GM18873 (cell line): ENCODE results near the gene FARP1.

Experiments
- ATAC-seq: cut with Tn5 transposase; IDR thresholded peaks from one replicate; pipeline ENCODE4 v1.9.1; 2021; ENCODE audit warnings: mild to moderate bottlenecking, moderate library complexity, moderate number of reproducible peaks; ENCODE audit not compliant: unreplicated experiment, low FRiP score

FARP1 gene

DNA sequence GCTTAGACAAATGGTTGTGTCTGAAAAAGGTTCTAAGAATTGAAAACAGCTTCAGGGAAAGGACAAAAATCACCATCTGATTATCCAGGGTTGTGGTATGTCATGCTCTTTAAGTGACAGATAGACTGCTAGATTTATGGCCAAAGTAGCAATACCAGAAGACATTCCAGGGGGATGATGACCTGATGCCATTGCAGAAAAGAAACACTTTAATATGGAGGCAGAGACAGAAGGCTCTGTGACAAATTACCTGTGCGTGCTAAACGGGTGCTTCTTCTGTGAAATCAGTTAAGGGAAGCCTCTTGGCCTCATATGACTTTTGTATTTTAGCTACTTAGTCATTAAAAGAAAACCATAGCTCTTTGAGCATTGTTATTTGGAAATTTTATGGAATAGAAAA lies 178.5 kb downstream of the FARP1 start:
- no peak for ATAC-seq

DNA sequence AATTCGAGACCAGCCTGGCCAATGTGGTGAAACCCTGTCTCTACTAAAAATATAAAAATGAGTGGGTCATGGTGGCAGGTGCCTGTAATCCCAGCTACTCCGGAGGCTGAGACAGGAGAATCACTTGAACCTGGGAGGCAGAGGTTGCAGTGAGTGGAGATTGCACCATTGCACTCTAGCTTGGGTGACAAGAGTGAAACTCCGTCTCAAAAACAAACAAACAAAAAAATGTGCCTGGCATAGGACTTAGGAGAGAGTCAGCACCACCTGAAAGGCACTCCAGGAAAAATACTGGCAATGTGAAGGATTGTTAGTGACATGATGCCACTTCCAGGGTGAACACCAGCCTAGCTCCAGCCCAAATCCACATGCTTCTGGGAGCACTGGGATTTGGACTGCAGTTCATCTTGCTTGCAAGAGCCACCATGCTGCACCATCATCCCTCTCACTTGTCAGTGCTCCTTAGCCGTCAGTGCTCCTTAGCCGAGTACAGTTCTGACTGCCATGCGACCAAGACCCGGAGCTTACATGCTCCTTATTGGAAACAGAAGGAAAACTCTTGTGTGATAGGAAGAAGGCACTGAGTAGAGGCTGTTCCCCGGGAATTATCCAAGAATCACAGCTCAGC lies 179.3 kb downstream of the FARP1 start:
- ATAC-seq = no peak

DNA sequence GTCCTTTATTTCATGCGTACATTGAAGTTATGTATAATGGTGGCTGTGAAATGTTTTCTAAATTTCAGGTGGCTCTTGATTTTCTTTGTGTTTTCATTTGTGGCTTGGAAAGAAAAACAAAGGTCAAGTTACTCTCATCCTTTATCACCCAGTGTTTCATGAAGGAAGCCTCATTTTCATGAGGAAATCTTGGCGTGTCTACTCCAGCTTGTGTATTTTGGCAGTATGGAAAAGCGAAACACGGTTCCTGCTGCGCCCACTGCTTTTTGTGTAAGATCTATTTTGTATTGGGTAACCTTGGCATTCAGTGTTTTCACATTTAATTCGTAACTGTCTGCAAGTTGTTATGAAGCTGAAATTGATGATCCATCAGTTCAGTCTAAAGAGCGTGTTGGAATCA lies 181.2 kb downstream of the FARP1 start:
- ATAC-seq = no peak

DNA sequence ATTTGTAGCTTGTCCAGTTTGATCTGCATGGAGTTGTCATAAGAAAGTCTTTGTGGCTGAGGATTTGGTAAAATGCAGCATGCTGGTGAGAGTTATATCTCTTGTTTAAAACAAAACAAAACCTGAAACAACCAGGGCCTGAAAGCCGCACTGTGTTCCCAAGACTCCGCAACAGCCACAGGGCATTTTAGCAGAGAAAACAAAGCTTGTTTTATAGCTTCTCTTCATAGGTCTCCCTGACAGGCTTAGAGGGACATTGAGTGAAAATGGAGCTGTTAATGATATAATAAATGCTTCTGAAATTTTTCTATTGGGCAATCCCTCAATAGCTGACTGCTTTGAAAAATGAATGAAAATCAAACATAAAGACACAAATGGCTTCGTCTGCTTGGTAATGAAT lies 182.8 kb downstream of the FARP1 start:
- ATAC-seq = no peak

DNA sequence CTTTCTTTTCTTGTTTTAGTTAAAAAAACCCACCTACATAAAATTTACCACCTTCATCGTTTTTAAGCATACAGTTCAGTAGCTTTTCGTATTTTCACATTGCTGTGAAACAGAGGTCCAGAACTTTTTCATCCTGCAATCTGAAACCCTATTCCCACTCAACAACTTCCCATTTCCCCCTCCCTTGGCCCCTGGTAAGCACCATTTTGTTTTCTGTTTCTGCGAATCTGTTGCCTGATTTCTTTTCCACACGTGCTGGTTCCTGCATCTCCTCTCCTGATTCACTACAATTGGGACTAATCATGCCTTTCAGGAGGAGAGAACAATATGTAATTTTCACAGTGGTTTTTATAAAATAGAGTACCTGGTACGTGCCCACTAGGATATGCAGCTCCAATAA lies 183.4 kb downstream of the FARP1 start:
- ATAC-seq = no peak

DNA sequence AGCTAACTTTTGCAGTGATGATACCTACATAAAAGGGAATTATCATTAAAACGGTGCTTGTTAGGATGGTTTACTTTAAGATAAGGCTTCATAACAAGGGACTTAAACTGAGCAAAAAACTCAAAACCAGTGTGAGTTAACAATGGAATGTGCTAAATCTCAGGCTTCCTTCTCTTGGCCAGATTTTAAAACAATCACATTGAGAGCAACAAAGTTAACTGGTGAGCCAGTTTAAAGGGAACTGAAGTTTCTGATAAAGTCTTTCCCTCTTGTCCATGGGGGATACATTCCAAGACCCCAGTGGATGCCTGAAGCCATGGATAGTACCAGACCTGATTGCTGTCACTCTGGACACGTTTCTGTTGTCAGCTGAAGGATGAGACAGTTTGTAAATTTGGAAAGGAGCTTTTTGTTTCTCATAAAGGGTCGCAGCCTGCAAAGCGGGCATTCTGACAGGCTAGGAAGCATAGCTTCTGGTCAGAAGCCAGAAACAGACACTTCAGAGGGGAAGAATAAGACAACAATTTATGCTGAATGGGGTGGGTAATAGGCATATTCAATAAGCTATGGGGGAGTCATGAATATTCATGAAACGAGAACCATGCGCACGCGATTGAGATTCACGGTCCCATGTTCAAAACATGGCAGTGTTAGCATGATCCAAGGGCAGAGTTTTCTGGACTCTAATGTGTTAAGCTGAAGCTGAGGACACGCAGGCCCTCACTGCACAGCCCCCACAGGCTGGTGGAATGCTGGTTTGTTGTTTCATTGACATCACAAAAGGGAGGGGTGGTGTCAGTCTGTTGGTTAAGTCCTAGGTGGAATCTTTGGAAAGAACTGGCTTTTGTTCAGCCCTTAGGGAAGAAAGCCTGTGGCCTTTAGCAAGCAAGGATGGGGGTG lies 184.7 kb downstream of the FARP1 start:
- no peak for ATAC-seq

DNA sequence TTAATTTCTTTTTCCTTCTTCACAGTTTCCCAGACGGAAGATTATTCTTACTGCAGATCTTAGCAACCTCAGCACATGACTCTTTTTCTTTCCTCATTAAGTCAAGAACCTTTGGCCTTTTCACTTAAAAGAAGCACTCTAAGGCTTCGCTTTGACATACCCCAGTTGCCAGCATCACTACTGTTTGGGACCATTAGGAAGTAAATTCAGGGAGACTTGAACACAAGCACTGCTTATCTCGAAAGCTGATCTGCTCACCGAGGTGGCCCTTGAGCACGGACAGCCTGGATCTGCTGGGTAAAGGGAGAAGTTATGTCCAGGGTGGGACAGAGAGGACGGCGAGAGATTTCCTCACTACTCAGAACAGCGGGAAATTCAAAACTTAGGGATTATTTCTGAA lies 185.6 kb downstream of the FARP1 start:
- no peak for ATAC-seq

DNA sequence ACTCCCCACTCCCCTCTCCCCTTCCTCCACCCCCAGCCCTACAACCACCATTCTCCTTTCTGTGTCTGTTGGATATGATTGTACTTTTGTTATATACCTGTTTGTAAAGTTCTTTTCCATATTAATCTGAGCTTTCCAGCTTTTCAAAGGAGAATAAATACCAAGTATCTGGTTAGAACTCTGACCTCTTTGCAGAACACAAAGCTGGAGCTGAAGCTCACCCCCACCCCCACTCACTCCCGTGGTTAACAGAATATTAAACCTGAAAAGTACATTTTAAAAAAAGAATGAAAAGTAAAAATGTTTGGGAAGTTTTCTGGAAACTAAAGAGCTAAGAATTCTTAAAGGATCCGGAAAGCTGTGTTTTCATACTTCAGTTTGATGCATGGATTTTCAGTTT lies 189.3 kb downstream of the FARP1 start:
- ATAC-seq = no peak

DNA sequence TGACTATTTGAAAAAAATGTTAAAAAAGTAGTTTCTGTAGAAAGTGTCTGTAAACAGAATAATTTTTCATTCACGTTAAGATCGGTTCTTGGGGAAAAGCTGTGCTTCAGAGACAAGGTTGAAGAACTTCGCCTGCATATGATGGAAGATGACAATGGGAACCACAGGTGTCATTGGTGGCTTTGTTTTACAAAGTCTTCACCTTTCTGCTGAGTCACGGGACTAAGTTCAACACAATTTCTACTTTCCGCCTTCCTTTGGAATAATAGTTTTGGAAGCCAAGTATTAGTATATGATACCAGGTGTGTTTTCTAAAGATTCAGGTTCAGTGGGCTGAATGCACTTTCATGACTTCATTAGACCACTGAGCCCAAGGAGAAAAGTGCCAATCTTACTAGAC lies 189.8 kb downstream of the FARP1 start:
- no peak for ATAC-seq

DNA sequence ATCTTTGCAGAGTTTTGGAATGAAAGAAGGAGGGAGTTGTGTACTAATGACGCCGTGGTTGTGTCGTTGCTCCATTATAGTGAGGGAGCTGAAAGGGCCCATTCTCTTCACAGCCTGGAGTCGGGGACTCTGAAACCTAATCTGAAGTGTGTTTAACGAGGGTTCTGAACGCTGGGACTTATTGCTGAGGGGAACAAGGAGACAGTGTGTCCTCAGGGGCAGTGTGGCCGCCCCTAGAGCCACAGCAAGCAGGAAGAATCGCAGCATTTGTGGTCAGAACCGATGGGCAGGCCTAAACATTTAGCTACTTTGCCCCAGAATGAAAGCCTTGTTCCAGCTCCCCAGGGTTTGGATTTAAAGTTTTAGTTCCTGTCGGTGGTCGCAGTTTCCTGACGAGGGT lies 190.6 kb downstream of the FARP1 start:
- no peak for ATAC-seq

DNA sequence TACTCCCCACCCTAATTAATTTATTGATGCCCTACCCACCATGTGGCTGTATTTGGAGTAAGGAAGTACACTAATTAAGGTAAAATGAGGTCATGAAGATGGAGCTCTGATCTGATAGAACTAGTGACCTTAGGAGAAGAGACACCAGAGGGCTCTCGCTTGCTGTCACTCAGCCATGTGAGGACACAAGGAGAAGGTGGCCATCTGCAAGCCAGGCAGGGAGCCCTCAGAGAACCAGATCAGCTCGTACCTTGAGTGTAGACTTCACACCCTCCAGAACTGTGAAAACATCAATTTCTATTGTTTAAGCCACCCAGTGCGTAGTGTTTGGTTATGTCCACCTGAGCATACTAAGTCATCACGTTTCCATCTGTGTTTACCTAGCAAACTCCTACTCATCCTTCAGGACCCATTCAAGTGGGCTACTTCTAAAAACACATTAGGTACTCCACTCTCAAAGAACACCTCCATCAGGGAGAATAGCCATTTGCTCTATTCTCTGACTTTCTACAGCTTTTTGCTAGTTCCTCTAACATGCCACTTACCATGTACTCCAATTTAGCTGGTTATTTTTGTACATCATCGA lies 191.8 kb downstream of the FARP1 start:
- ATAC-seq = no peak

DNA sequence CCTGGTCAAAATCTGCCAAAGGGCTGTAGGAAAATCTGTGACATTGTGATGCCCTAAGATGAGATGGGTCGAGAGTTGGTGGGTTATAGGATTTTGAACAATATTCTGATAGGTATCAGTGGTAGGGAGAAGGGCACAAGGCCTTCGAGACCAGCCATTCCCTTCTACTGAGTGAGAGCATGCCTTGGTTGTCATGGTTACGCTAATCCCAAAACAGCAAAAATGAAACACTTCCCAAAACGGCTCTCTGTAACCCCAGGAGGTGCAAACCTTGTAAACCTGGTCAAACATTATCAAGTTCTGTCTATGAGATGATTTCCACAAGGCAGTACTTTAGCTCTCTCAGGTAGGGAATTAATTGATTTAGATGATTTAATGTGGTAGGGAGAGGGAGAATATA lies 192.8 kb downstream of the FARP1 start:
- no peak for ATAC-seq

DNA sequence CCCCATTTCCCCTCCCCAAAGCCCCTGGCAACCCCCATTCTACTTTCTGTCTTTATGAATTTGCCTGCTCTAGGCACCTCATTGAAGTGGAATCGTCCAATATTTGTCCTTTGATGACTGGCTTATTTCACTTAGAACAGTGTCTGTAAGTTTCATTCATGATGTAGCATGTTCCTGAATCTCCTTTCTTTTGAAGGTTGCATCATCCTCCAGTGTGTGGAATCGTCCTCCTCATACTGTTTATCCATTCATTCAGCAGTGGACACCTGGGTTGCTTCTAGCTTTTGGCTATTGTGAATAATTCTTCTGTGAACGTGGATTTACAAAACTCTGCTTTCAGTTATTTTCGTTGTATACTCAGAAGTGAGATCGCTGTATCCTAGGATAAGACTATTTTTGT lies 195.4 kb downstream of the FARP1 start:
- no peak for ATAC-seq

DNA sequence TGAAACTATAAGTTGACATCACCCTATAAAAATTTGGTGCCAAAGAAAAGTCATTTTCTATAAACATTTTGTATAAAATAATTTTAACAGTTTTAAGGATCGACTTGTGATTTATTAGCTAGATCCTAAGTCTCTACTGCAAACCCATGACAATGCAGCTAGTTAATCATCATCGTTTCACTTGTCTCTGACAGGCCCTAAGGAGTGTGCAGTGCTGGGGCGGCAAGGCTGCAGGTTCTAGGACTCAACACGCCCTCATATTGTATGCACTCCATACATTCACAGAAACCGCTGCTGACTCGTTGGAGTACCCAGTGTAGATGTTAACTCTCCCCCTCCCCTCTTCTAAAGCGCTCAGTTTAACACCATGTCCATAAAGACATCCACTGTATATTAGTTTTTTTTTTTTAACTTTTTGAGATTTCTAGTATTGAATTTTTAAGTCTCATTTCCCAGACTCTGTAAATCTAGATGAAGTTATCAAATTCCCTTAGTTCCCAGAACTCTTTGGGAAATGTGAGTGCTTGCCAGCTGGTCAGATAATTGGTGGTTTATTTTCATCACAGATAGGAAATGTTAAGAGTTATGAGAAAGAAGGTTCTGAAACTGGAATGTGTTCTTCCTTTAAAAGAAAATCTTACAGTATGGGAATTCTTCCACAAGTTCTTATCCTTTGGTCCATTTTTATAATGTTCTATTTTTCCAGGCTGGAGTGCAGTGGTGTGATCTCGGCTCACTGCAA lies 197.0 kb downstream of the FARP1 start:
- ATAC-seq = no peak

DNA sequence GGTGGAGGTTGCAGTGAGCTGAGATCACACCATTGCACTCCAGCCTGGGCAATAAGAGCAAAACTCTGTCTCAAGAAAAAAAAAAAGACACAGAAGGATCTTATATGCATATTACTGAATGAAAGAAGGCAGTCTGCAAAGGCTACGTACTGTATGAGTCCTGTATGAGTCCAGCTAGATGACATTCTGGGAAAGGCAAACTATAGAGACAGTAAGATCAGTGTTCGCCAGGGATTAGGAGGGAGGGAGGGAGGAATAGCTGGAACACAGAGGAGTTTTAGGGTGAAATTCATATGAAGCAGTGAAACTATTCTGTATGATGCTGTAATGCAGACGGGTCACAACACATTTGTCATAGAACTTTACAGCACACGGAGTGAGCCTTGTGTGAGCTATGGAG lies 200.1 kb downstream of the FARP1 start:
- no peak for ATAC-seq

DNA sequence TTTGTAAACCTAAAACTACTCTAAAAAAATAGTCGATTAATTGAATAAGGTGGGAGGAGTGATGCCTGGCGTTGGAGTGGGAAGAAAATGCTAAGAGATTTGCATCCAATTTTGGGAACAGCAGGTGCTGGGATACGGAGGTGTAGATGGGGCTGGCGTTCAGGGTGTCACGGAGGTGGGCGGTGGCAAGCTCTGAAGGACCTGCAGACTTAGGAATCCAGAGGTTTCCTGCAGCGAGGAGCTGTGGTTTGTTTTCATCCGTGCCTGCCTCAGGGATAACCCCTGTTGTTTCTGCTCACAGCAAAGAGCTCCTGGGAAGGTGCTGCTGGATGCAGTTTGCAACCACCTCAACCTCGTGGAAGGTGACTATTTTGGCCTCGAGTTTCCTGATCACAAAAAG lies 200.6 kb downstream of the FARP1 start:
- no peak for ATAC-seq

DNA sequence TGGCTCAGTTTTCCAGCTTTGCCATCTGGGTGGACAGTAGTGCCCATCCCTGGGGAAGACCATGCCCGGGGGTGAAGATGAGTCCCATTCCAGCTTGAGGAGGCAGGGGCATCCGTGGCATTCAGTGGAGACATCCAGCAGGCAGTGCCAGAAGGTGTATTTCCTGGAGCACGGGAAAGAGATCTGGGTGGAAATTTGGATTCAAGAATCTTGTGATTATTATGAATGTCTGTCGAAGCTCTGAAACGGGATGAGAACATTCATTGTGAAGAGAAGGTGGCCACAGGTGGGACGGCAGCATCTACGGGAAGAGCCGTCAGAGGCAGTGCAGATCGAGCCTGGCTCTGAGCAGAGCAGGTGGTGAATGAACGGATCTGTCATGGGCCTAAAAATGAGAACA lies 201.5 kb downstream of the FARP1 start:
- no peak for ATAC-seq

DNA sequence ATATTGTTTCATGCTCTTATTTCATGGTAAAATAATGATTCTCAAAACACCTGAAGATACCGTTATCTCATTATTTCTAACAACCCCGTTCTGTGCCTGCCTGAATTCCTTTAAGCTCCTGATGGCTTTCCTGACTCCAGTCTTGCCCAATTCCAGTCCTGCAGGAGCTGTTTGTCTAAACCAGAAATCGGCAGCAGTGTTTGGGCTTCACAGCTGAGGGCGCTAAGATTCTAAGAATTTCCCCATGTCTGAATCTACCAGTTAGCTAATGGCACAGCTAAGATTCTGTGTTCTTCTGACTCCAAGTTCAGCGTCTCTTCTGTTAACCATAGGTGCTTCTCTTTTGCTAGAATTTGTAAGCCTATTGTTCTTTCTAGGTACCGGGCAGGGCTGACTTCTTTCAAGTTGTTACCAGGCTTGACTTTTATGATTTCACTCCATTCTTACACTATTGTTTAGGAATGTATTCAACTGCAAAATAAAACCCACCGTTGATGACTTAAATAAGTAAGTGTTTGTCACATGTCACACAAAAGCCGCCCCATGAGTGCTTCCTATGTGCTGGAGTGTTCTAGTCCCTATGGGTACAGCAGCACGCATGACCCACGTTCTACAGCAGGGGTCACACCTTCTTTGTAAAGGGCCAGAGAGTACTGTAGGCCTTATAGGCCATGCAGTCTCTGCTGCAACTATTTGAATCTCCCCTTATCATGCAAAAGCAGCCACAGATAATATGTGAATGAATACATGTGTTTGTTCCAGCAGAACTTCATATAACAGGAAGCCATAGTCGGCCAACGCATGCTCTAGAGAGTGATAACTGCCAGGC lies 202.4 kb downstream of the FARP1 start:
- no peak for ATAC-seq

DNA sequence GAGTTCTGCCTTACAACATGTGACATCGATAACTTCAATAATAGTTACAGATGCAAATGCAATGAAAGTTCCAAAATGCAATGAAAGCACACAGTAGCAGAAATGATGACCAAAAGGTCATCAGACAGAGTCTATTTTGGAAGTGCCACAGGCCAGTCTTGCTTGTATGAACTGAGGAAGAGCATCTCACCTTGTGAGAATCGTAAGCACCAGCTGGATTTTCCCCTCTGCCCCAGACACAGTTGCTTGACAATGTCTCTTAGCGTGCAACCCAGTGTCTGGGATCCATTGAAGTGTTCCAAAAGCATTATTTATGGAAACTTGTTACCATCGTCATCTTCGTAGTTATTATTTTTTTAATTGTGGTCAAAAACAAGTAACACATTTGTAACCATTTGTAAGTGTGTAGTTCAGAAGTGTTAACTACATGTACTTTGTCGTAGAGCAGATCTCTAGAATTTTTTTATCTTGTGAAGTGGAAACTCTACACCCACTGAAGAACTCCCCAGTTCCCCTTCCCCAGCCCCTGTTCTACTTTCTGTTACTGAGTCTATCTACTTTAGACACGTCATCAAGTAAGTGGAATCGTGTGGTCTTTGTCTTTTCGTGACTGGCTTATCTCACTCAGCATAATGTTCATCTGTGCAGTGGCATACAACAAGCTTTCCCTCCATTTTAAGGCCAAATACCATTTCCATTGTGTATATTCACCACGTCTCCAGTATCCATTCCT lies 204.2 kb downstream of the FARP1 start:
- no peak for ATAC-seq

DNA sequence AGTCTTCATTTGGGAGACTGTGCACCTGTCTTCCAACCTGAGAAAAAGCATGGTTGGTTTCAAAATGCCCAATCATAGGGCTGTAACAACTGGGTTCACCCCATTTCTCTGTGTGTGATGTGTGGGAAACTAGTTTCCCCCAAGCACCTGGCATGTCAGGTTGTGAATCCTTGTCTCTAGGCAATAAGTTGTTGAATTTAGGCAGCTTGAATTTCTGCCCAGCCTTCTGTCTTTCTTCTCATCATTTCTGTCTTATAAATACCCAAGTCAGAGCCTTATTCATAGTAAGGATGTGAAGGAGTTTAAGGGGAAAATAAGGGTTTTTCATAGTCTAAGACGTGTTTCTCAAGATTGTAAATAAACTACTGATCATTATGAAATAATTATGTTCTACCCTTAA lies 204.9 kb downstream of the FARP1 start:
- no peak for ATAC-seq
